Panc1 (cell line): ENCODE results near the gene SMOC2. TPM values are rescaled to one million over a fixed set of nuclear protein-coding genes. Genes with fewer than 3 reads are reported as not detected.

Experiments
- ATAC-seq: fragments of 200-7000 bp; cut with Tn5 transposase; 2 replicates; pipeline ENCODE4 v1.9.1; 2020; ENCODE audit warnings: mild to moderate bottlenecking, moderate library complexity
- BruUV-seq: library from RNA; stranded (reverse); fragments of 400-500 nt; replicated peaks from 2 replicates; lab custom pipeline; 2021; lab: Mats Ljungman, UMichigan
- CTCF ChIA-PET: fragments of 300-600 bp; sonication (Branson Sonifier 250); formaldehyde crosslinking; loops from one replicate; lab custom pipeline; 2022; ENCODE audit warnings: antibody characterized with exemption; lab: Charles Lee
- POLR2A ChIA-PET: fragments of 300-600 bp; sonication (Branson Sonifier 250); formaldehyde crosslinking; loops from one replicate; lab custom pipeline; 2022; ENCODE audit warnings: antibody characterized with exemption; lab: Charles Lee
- DNase-seq: peaks from one replicate; pipeline ENCODE4 v3.0.0-alpha.2; 2010; ENCODE audit warnings: low read depth, low spot score
- H3K27ac ChIP-seq: 2 replicates; pipeline ENCODE4 v1.5.1; 2011; ENCODE audit warnings: mild to moderate bottlenecking, low read length, inconsistent platforms
- H3K27me3 ChIP-seq: fragments of 200-500 bp; sonication (Bioruptor generic); 2 replicates; pipeline ENCODE4 v1.6.0; 2014; ENCODE audit warnings: low read length, inconsistent platforms; ENCODE audit not compliant: control insufficient read depth, insufficient read depth
- H3K36me3 ChIP-seq: fragments of 200-500 bp; sonication (Bioruptor generic); 2 replicates; pipeline ENCODE4 v1.5.1; 2014; ENCODE audit warnings: inconsistent platforms, mild to moderate bottlenecking, low read length, moderate library complexity; ENCODE audit not compliant: control insufficient read depth, insufficient read depth
- H3K4me1 ChIP-seq: 2 replicates; pipeline ENCODE4 v1.5.1; 2011; ENCODE audit warnings: inconsistent platforms, mild to moderate bottlenecking, low read length, moderate library complexity; ENCODE audit not compliant: control insufficient read depth, insufficient read depth
- H3K4me3 ChIP-seq, 2 experiments: 2 replicates each; pipeline ENCODE4 v1.5.1; 2011 to 2012; ENCODE audit warnings: low read depth in 2 of 2, low read length in 2 of 2, mild to moderate bottlenecking in 2 of 2, inconsistent platforms in 1 of 2, moderate library complexity in 1 of 2
- H3K9me3 ChIP-seq: fragments of 200-500 bp; sonication (Bioruptor generic); 2 replicates; pipeline ENCODE4 v1.5.1; 2014; ENCODE audit warnings: low read depth, mild to moderate bottlenecking, inconsistent platforms, low read length, moderate library complexity; ENCODE audit not compliant: control insufficient read depth, insufficient read depth
- POLR2AphosphoS5 ChIP-seq: IDR thresholded peaks from 2 replicates; pipeline ENCODE4 v1.6.1; 2012; ENCODE audit warnings: mild to moderate bottlenecking, low read depth, low read length, moderate library complexity
- SIN3A ChIP-seq: IDR thresholded peaks from 2 replicates; pipeline ENCODE4 v1.6.1; 2012; ENCODE audit warnings: low read depth, mild to moderate bottlenecking, low read length, moderate library complexity, borderline replicate concordance; ENCODE audit not compliant: insufficient read depth
- TCF7L2 ChIP-seq: IDR thresholded peaks from 2 replicates; pipeline ENCODE4 v1.6.1; 2011; ENCODE audit warnings: mild to moderate bottlenecking, low read depth, low read length, inconsistent platforms
- in situ Hi-C: cut with HindIII; loops from 2 replicates; pipeline ENCODE4 v1.10.0; 2016; ENCODE audit warnings: low sequenced_read_pairs, low pct_unique_long_range_greater_than_20kb
- intact Hi-C: fragments of 100-400 bp; cut with micrococcal nuclease; formaldehyde crosslinking; loops from one replicate; pipeline ENCODE4 v1.10.0; 2022; ENCODE audit not compliant: unreplicated experiment
- total RNA-seq: library from RNA; stranded (reverse); gene quantifications from one replicate; pipeline ENCODE4 v1.2.1, GENCODE V29; 2021; ENCODE audit not compliant: unreplicated experiment
- TF ChIP-seq, protein P1 (sequence below), 2 experiments: IDR thresholded peaks; 2 replicates each; pipeline ENCODE4 v1.6.1; 2011 to 2012; ENCODE audit warnings: low read depth in 2 of 2, control low read depth in 1 of 2, low read length in 1 of 2, mild to moderate bottlenecking in 1 of 2, moderate library complexity in 1 of 2; ENCODE audit not compliant: insufficient read depth in 1 of 2
- TF ChIP-seq, protein P2 (sequence below): fragments of 450-650 bp; IDR thresholded peaks from 2 replicates; pipeline ENCODE4 v1.5.1; 2017; ENCODE audit warnings: mild to moderate bottlenecking

SMOC2 gene
- total RNA-seq, 1 experiment from 2014 or later = 0.13 TPM

DNA sequence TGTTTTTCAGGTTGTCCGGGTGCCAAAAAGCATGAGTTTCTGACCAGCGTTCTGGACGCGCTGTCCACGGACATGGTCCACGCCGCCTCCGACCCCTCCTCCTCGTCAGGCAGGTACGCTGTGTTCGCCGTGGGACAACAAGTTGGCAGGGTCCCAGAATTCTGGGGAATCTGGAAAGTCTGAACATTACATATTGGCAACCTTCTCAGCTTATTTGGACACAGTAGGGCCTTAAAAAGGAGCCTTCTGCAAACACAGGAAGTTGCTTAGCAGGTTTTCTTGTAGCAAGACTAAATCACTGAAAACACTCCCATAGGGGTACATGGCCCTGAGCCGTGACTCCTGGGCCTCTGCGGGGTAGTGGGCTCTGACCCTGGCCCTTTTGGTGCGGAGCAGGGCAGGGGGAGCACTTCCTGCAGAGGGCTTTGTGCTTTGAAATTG lies 209.7 kb downstream of the SMOC2 start:
- BruUV-seq = no TSS peak
- in situ Hi-C loops = no loop called here

DNA sequence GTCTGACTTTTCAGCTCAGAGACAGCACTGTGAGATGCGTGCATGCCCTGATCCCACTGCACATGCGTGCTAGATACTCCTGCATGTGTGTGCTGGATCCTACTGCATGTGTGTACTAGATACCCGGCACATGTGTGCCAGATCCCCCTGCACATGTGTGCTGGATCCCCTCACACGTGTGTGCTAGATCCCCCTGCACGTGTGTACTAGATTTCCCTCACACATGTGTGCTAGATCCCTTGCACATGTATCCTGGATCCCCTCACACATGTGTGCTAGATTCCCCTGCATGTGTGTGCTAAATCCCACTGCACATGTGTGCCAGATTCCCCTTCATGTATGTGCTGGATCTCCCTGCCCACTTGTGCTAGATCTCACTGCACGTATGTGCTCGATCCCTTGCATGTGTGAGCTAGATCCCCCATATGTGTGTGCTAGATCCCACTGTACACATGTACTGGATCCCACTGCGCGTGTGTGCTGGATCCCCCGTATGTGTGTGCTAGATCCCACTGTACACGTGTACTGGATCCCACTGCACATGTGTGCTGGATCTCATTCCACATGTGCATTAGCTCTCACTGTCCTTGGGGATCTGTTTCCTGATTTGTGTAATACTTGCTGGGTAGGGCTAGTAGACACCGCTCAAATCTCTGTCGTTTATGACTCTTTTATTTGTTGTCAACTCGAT lies 214.6 kb downstream of the SMOC2 start:
- in situ Hi-C loops (no loop called here), intact Hi-C loops (no loop called here)
- TF ChIP-seq, protein P1, sequence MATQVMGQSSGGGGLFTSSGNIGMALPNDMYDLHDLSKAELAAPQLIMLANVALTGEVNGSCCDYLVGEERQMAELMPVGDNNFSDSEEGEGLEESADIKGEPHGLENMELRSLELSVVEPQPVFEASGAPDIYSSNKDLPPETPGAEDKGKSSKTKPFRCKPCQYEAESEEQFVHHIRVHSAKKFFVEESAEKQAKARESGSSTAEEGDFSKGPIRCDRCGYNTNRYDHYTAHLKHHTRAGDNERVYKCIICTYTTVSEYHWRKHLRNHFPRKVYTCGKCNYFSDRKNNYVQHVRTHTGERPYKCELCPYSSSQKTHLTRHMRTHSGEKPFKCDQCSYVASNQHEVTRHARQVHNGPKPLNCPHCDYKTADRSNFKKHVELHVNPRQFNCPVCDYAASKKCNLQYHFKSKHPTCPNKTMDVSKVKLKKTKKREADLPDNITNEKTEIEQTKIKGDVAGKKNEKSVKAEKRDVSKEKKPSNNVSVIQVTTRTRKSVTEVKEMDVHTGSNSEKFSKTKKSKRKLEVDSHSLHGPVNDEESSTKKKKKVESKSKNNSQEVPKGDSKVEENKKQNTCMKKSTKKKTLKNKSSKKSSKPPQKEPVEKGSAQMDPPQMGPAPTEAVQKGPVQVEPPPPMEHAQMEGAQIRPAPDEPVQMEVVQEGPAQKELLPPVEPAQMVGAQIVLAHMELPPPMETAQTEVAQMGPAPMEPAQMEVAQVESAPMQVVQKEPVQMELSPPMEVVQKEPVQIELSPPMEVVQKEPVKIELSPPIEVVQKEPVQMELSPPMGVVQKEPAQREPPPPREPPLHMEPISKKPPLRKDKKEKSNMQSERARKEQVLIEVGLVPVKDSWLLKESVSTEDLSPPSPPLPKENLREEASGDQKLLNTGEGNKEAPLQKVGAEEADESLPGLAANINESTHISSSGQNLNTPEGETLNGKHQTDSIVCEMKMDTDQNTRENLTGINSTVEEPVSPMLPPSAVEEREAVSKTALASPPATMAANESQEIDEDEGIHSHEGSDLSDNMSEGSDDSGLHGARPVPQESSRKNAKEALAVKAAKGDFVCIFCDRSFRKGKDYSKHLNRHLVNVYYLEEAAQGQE (IDR thresholded peaks at IDR 0.05; ENCODE audit: insufficient read depth in 1 of 2, low read depth in 2 of 2, low read length in 1 of 2) = no peak
- TF ChIP-seq TCF7L2 (no peak), SIN3A (no peak), POLR2AphosphoS5 (no peak)
- TF ChIP-seq, protein P2, sequence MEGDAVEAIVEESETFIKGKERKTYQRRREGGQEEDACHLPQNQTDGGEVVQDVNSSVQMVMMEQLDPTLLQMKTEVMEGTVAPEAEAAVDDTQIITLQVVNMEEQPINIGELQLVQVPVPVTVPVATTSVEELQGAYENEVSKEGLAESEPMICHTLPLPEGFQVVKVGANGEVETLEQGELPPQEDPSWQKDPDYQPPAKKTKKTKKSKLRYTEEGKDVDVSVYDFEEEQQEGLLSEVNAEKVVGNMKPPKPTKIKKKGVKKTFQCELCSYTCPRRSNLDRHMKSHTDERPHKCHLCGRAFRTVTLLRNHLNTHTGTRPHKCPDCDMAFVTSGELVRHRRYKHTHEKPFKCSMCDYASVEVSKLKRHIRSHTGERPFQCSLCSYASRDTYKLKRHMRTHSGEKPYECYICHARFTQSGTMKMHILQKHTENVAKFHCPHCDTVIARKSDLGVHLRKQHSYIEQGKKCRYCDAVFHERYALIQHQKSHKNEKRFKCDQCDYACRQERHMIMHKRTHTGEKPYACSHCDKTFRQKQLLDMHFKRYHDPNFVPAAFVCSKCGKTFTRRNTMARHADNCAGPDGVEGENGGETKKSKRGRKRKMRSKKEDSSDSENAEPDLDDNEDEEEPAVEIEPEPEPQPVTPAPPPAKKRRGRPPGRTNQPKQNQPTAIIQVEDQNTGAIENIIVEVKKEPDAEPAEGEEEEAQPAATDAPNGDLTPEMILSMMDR = no peak
- H3K4me3 ChIP-seq = no peak overlapping the region
- BruUV-seq = no TSS peak
- ATAC-seq = no peak
- DNase-seq = no peak
- H3K27me3 ChIP-seq = peaks cover 7% of the 10 kb centered on the region; the same call in 1 of the 2 replicates
- H3K36me3 ChIP-seq = no peaks in the 10 kb centered on the region
- POLR2A ChIA-PET = no interaction called here
- H3K9me3 ChIP-seq = no peaks in the 10 kb centered on the region
- CTCF ChIA-PET = no interaction called here
- H3K27ac ChIP-seq = no peak overlapping the region
- no peaks in the 10 kb centered on the region for H3K4me1 ChIP-seq

More for the DNA sequence above, 209.7 kb downstream of the SMOC2 start:
- DNase-seq (no peak), ATAC-seq (no peak)
- ChIA-PET POLR2A (no interaction called here), CTCF (no interaction called here)
- intact Hi-C loops = no loop called here
- no peaks in the 10 kb centered on the region for H3K9me3 ChIP-seq
- no peak overlapping the region for H3K27ac ChIP-seq
- no peaks in the 10 kb centered on the region for H3K36me3 ChIP-seq
- no peak for TF ChIP-seq SIN3A
- no peak overlapping the region for H3K4me3 ChIP-seq
- peaks cover 13% of the 10 kb centered on the region for H3K4me1 ChIP-seq
- peaks cover 28% of the 10 kb centered on the region; the same call in 1 of the 2 replicates for H3K27me3 ChIP-seq

DNA sequence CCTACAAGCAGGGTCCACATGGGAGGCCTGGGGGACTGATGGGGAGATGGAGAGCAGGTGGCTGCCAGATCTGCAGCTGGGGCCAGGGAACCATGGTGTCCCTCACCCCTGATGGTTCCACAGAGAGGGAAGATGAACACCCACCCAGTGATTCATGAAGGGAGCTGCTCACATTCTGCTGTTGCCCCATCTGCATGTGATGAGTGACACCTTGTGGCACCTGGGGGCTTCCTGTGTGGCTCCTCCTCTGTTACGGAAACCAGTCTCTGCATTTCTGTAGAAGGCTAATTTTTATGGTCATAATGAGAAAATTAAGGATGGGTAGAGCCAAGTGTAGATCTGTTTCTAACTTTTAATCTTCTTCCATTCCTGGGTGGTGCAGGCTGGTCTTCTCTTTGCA lies 217.1 kb downstream of the SMOC2 start:
- Histone ChIP-seq H3K4me3 (no peak overlapping the region), H3K4me1 (no peaks in the 10 kb centered on the region), H3K9me3 (no peaks in the 10 kb centered on the region), H3K36me3 (no peaks in the 10 kb centered on the region), H3K27ac (no peak overlapping the region), H3K27me3 (peaks cover 13% of the 10 kb centered on the region)
- CTCF ChIA-PET = no interaction called here
- POLR2A ChIA-PET = no interaction called here
- BruUV-seq = no TSS peak
- no peak for ATAC-seq
- in situ Hi-C loops = no loop called here
- TF ChIP-seq TCF7L2 = no peak
- TF ChIP-seq, protein P1 (IDR thresholded peaks at IDR 0.05; ENCODE audit: insufficient read depth in 1 of 2, low read depth in 2 of 2, low read length in 1 of 2) = no peak
- TF ChIP-seq, protein P2 = no peak
- no peak for TF ChIP-seq SIN3A
- TF ChIP-seq POLR2AphosphoS5 = no peak
- intact Hi-C loops = no loop called here
- no peak for DNase-seq
